ENCODE data around the gene MTR.

The MTR gene

DNA sequence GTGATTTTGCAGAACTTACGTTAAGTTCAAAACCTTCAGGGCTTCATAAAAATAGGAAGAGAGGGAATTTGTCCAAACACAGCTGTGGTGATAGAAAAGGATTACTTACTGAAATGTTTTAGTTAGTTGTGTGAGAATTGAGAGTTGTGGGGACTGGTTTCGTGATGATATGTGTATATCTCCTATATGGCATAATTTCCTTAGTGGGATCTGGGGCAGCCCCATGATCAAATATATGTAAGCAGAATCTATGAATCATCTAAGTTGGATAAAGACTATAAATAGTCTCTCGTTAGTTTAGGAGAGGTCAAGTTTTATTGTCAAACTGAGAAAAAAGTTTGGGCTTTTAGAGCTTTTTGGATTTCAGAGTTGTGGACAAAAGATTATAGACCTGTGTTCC, 14.9 kb downstream of the MTR start:
- DNase-seq (ENCODE audit: low spot score): no peak
- TF ChIP-seq CTCF (IDR thresholded peaks at IDR 0.05; ENCODE audit: extremely low read depth, missing control alignments): no peak

DNA sequence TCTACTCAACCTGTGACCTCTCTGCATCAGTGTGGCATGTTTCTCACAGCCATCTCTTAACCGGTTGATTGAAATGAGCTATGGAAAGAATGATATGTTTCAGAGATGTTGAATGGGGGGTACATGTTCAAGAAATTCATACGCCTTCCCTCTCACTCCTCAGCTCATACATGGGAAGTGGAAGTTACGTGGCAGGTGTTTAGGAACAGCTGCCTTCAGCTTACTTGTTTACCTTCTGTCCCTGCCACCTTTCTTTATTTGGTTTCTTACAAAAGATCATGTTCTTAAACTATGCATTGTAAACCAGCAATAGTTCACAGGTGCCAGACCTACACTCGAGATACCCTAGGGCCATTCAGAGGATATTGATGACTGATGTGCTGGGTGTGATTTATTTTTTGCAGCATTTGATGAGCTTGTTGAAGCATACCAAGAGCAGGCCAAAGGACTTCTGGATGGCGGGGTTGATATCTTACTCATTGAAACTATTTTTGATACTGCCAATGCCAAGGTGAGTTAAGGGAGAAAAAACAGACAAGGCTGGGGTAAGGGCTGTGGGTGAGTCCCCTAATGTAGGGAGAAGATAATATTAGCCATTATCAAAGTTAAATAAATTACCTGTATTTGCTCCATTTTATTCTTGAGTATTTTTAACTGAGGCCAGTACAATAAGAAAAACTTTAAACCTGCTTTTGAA, 17.4 kb downstream of the MTR start:
- no peak for DNase-seq (ENCODE audit: low spot score)
- no peak for TF ChIP-seq CTCF (IDR thresholded peaks at IDR 0.05; ENCODE audit: extremely low read depth, missing control alignments)

- no peak for DNase-seq (ENCODE audit: low spot score)
- no peak for TF ChIP-seq CTCF (IDR thresholded peaks at IDR 0.05; ENCODE audit: extremely low read depth, missing control alignments)
Measured at GRCh38 chr1:236815941-236816340, 20.8 kb downstream of the MTR start.

DNA sequence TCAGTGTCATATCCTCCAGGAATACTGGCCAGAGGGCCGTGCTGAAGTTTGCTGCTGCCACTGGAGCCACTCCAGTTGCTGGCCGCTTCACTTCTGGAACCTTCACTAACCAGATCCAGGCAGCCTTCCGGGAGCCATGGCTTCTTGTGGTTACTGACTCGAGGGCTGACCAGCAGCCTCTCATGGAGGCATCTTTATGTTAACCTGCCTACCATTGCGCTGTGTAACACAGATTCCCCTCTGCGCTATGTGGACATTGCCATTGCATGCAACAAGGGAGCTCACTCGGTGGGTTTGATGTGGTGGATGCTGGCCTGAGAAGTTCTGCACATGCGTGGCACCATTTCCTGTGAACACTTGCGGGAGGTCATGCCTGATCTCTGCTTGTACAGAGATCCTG, 24.8 kb downstream of the MTR start:
- no peak for DNase-seq (ENCODE audit: low spot score)
- no peak for TF ChIP-seq CTCF (IDR thresholded peaks at IDR 0.05; ENCODE audit: extremely low read depth, missing control alignments)

GRCh38 chr1:236821091-236821627, 26.1 kb downstream of the MTR start:
- DNase-seq (ENCODE audit: low spot score): no peak
- no peak for TF ChIP-seq CTCF (IDR thresholded peaks at IDR 0.05; ENCODE audit: extremely low read depth, missing control alignments)

DNA sequence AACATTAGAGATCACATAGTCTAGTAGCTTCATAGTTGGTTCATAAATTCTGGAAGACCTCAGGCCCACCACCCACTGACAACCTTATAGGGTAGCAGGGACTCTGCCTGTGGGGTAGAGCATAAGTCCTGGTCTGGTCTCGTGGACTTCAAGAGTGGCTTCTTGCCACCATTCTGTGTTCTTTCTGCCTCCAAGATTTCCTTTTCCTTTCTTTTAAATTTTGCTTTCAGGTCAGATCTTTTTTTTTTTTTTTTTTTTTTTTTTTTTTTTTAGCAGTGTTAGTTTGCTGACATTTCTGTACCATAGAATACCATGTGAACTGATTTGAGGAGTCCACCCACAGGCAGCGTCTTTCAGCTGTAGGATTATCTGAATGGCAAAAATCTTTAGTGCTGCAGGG, 28.5 kb downstream of the MTR start:
- DNase-seq (ENCODE audit: low spot score): no peak
- no peak for TF ChIP-seq CTCF (IDR thresholded peaks at IDR 0.05; ENCODE audit: extremely low read depth, missing control alignments)

DNA sequence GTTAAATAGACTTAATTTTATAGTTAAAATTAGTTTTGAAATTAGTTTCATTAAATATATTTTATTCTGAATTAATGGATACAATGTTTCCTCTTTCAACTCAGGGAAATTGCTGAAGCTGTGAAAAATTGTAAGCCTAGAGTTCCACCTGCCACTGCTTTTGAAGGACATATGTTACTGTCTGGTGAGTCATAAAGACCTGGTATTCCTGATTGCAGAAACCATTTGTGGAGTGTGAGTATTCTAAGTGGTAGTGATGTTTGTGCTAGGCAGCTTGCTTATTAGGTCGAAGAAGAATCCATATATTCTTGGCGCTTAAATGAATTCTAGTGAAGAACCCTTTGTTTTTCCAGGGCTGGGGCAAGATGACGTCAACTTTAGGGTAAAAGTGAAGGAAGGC, 34.0 kb downstream of the MTR start:
- TF ChIP-seq CTCF (IDR thresholded peaks at IDR 0.05; ENCODE audit: extremely low read depth, missing control alignments): no peak
- DNase-seq (ENCODE audit: low spot score): no peak
